GM19397 (cell line): ENCODE measurements around the gene TSPO2.

Experiments used
- ATAC-seq: cut with Tn5 transposase; IDR thresholded peaks from one replicate; pipeline ENCODE4 v1.9.1; 2021; ENCODE audit warnings: mild to moderate bottlenecking, moderate library complexity; ENCODE audit not compliant: unreplicated experiment

TSPO2 gene

DNA sequence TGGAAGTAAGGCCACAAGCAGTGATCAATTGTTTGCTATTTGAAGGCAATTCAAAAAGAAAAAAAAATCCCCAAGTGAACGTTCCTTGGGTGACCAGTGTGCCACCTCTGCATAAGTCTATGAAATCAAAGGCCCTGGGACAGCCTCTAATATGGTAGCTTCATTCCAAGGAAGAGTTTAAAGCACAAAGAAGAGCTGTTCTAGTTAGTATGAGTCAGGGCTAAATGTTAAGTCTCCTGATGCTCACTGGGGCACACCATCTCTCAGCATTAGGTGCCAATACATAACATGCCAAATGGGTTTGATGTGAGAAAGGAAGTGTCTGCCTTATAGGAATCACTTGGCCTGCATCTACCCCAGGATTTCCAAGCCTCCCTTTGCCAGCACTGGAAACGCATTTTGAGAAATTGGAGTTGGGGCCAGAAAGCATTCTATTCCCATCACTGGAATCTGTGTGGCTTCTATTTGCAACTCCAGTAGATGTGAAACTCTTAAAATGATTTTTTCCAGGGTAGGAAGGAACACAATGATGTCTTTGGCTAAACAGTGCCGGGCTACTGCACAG, 16.2 kb upstream of the TSPO2 start:
- ATAC-seq, result no peak

GRCh38 chr6:41027241-41027640, 15.0 kb upstream of the TSPO2 start:
- ATAC-seq, result no peak

- ATAC-seq, result peak; percentile 86
These were observed 14.3 kb upstream of the TSPO2 start for GRCh38 chr6:41027799-41028560.

DNA sequence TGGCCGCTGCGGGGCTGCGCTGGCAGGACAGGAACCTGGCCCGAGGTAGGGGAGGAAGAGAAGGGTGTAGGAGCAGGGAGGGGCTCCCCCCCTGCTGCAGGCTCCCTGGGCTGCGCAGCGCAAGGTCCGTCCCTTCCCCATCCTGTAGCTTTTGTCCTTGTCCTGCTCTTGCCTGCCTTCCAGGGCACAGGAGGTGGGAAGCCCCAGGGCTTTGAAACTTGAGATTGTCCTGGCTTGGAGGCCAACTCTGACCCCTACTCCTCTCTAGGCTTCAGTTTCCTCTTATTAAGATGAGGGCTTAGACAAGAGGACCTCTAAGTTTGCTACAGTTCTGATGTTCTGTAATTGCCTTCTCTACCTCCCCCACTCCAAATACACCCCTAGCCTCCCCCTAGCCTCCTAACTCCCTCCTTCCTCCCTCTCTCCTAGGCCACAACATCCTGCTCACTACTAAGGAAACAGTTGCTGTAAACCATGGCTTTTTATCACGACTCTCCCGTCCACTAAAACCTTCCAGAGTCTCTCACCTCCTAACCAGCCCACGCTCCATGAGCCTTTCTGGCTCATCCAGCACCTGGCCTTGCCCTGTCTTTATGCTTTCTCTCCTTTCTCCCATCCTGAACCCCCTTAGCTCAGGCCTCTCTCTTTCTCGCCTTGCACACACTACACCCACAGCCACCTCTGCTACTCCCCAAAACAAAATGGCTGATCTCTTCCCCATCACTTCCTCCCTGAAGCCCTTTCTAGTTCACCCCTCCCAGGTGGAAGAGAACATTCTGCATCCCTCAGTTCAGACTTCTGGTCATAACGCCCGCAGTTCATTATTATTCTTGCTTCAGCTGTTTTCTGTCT, 13.5 kb upstream of the TSPO2 start:
- ATAC-seq, result peak; percentile 46

- no peak for ATAC-seq
These were observed 9.4 kb upstream of the TSPO2 start for GRCh38 chr6:41032830-41033229.

DNA sequence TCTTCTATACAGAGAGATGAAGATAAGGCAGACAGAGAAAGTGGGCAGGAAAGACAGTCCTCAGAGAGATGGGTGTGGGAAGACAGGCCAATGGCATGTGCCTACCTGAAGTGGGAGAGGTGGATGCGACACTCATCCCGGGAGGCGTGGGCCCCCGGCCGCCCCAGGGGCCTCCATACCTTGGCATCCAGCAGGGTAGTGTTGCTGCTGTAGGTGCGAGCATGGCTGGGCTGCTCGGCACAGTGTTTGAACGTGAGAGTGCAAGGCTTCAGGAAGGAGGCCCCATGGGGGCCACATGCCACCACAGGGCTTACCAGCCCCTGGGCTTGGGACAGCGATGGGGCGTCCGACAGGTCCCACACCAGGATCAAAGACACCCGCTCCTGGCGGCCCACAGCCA, 8.5 kb upstream of the TSPO2 start:
- no peak for ATAC-seq

DNA sequence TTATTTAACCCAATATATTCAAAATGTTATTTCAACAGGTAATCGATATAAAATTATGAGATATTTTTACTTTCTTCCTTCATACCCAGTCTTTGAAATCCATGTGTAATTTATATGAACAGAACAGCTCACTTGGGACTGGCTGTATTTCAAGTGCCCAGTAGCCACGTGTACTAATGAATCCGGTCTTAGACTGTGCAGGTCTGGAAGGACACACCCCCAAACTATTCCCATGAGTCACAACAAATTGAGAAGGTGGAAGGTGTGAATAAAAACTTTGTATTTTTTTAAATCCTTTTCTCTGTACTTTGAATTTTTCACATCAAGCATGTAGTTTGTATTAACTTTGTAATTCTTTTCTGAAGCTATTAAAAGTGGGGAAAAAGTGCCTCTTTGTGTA, 6.1 kb upstream of the TSPO2 start:
- no peak for ATAC-seq

DNA sequence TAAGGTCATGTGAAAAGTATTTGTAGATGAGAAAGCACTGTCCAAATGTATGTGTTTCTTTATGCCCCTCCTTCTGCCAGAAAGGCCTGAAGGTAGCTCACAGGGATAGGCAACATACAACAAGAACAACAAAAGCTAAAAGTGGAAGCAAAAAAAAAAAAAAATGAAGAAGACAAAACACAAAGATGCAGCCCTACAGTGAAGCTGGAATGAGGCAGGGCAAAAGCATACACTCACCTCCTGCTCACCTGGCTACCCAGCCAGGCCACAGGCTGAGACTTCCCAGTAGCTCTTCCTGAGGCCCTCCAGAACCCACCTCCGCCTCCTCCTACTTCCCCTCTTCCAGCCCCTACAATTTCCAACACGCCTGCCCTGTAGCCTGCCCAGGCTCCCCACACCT, 5.7 kb upstream of the TSPO2 start:
- ATAC-seq, result no peak

DNA sequence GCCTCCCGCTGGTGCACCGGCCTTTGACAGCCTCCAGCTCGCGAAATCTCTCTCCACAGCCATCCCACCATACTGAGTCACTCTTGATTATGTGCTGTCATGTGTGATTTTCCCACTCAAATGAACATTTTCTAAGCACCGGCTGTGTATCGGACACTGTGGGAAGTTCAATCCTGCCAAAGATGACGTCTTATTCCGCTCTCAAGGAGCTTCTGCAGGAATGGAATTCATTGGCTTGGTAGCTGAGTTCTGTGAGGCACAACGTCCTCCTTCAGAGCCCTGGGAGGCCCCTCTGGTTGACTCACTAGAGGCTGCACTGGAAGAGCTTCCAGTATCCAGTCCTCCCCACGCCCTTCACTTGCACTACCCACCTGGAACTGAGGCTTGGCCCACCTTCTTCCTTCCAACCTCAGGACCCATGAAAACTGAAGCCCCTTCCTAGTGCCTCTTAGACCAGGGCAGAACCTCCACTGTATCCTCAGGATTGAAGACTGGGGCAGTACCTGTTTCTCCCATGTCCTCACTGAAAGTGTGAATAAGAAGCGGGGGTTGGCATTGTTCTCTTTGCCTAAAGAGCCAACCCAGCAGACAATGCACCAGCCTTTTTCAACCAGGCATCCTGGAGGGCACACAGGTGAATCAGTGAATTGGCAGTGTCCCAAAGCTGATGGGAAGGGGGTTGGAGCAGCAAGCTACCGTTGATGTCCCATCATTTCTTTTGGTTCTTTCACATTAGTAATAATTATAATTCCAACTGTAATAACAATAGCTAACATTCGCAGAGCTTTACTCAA, 5.0 kb upstream of the TSPO2 start:
- ATAC-seq, result no peak

GRCh38 chr6:41038205-41038604, 4.1 kb upstream of the TSPO2 start:
- ATAC-seq, result no peak

GRCh38 chr6:41039060-41039998, 2.9 kb upstream of the TSPO2 start, which contains the start of gene UNC5CL:
Gene UNC5CL (minus strand): TSS chr6:41039221. CDS start chr6:41035074, 4,147 bp downstream.
- ATAC-seq, result no peak

DNA sequence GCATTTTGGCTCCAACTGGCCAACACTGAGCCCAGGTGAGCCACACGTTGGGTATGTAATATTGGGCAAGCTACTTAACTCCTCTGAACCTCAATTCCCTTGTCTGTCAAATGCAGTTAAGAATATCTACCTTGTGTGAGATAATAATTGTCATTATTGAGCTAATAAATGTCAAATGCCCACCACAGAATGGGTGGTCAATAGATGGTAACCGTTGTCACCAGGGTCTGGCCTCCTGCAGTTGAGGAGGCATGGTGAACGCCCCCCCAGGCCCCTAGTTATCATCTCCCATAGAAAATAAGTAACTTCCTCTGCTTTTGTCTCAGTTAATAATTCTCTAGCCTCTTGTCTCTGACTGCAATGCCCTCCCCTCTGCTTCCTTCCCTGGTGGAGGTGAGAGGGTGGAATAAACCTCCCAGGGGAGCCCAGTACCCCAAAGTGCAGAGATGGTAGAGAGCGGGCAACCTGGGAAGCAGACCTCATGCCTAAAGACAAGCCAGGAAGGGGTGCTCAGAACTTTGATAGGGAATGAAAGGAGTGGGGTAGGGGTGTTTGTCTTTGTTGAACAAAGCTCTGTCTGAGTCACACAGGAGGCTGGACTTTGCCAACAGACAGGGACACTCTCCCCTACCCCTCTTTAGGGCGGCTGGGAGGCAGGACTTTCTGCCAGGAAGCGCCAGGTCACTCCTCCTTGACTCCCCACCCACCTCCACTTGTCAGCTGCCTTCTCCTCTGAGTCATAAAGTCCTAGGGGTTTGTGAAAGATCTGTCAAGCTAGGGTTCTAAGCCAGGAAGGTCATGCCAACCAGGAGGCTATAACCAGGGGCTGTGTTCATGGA, 1.9 kb upstream of the TSPO2 start:
- ATAC-seq, result no peak

DNA sequence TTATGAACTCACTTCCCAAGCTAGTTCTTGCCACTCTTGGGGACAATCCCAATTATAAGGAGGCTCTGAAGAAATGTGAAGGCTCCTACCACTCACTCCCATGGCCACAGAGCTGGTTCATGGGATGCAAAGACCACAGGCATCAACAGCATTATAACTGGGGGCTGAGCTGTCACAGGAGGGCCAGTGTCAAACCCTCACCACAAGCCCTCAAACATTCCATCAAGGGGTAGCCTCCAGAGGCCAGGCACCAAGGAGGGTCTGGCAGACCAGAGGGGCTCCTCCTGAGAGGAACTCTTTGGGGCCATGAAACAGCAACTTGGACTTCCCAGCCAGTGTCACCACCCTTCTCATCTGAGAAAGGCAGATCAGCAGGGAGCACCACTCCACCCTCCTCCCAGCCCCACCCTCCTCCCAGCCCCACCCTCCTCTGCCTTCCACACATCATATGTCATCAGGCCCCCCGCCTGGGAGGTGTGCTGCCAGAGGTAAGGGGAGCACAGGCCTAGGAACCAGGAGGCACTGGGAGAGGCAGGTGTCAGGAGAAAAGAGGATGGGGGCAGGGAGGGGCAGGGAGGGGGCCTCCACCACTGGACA, 1.2 kb upstream of the TSPO2 start:
- no peak for ATAC-seq

DNA sequence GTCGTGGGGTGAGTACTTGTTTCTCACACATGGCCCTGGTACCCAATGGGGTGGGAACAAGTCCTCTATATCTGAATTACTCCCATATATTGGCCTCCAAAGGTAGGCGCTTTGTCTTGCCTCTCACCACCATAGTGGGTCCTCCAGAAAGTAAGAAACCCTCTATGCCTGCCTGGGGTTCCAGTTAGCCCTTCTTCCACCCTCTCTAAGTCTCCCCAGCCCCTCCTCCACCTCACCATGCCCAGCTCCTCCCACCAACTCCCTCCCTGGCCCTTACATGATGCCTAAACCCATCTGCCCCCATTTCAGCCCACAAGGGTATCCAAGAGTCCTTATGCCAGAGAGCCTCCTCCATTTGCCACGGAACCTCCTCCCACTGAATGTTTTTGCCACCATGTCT, 884 bp downstream of the TSPO2 start:
- ATAC-seq, result no peak

DNA sequence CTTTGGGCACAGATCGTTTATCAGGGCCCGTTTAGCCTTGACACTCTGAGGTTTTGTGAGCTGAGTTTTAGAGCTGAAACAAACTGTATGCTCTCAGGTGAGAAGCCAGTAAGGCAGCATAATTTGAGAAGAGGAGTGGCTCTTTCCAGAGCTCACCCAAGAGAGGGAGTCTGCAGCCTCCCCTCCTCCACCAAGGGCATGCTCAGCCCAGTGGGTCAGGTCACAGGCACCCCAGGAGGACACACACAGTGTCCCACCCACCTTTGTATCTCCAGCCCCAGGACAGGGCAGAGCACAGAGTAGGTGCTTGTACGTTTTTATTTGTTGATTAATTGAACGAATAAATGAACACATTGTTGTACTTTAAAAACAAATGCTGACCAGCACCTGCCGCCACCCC, 3.4 kb downstream of the TSPO2 start:
- ATAC-seq, result no peak

DNA sequence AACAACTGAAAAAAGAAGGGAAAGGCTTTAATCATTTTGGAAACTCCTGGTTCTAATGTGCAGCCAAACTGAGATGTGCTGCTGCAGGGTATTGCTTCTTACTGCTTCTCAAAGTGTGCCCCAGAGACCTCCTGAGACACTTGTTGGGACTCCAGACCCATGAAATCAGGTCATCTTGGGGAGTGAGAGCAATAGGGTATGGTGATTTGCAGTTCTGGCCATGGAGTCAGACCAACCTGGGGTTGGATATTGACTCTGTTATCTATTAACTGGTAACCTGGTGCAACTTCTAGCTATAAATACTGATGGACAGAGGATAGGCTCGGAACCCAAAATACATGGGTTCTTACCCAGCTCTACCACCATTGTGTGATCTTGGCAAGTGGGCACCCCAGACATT, 3.8 kb downstream of the TSPO2 start:
- no peak for ATAC-seq

DNA sequence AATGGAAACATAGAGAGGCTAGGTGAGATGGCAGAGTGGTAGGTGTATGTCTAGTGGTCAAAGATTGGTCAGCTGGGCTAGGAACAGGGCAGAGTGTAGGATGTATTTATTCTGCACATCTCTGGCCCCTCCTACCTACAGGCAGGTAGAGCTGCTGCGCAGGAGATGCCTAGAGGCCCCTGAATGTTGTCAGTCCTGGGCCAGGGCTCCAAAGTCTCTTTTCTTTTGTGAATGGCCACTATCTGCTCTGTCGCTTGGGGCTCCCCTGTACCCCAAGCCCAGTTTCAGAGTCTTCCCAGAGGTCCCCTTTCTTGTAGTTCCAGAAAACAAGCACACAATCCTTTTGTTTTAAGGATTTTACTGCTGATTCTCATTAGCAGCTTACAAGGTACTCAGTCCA, 5.0 kb downstream of the TSPO2 start:
- ATAC-seq, result no peak
